ENCODE measurements around the gene CLIC4.

GRCh38 chr1:24875257-24875656 lies 130.0 kb downstream of the CLIC4 start:
- TF ChIP-seq, protein P1, sequence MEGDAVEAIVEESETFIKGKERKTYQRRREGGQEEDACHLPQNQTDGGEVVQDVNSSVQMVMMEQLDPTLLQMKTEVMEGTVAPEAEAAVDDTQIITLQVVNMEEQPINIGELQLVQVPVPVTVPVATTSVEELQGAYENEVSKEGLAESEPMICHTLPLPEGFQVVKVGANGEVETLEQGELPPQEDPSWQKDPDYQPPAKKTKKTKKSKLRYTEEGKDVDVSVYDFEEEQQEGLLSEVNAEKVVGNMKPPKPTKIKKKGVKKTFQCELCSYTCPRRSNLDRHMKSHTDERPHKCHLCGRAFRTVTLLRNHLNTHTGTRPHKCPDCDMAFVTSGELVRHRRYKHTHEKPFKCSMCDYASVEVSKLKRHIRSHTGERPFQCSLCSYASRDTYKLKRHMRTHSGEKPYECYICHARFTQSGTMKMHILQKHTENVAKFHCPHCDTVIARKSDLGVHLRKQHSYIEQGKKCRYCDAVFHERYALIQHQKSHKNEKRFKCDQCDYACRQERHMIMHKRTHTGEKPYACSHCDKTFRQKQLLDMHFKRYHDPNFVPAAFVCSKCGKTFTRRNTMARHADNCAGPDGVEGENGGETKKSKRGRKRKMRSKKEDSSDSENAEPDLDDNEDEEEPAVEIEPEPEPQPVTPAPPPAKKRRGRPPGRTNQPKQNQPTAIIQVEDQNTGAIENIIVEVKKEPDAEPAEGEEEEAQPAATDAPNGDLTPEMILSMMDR (IDR thresholded peaks at IDR 0.05; ENCODE audit: borderline replicate concordance, extremely low read depth, low read length, poor library complexity, severe bottlenecking), result no peak
- no peak for TF ChIP-seq EZH2 (IDR thresholded peaks at IDR 0.05; ENCODE audit: borderline replicate concordance, low read depth, low read length, severe bottlenecking)
